Thyroid gland (tissue), 4 donors: ENCODE measurements around the gene FOXN3.

Experiments used
- CTCF ChIP-seq, 6 experiments: fragments of 200-600 bp in 3 of 6; fragments of 450-650 bp in 3 of 6; sonication (generic) in 3 of 6; IDR thresholded peaks; one replicate each; pipeline ENCODE4 v1.5.1; 2016 to 2019; ENCODE audit warnings: antibody characterized with exemption in 6 of 6, mild to moderate bottlenecking in 2 of 6, inconsistent platforms in 1 of 6, moderate library complexity in 1 of 6
- POLR2A ChIP-seq, 2 donors: fragments of 450-650 bp; IDR thresholded peaks; one replicate each; pipeline ENCODE4 v1.6.1; 2017; ENCODE audit warnings: antibody characterized with exemption in 2 of 2, mild to moderate bottlenecking in 2 of 2, moderate library complexity in 1 of 2

- TF ChIP-seq POLR2A (IDR thresholded peaks at IDR 0.05), result no peak
- no peak for TF ChIP-seq CTCF (IDR thresholded peaks at IDR 0.05)
These were observed 73.7 kb downstream of the FOXN3 start for GRCh38 chr14:89343356-89343755.
